ENCODE measurements around the gene FRMD5.
"Not testable (repeated sequence)": the region's sequence is repeated elsewhere in the genome, so short reads cannot be mapped to it uniquely, and the experiment has no call there.

Gene FRMD5

GRCh38 chr15:44195151-44195740 is at the start of gene FRMD5:
FRMD5 (minus strand) TSS chr15:44195271.
- DNase-seq, result peak; percentile 97

- no peak for DNase-seq
These were observed 48.8 kb upstream of the FRMD5 start for GRCh38 chr15:44243829-44244228.

- no peak for DNase-seq
These were observed 48.1 kb upstream of the FRMD5 start for GRCh38 chr15:44243141-44243540.

GRCh38 chr15:44231842-44232241 is 36.8 kb upstream of the FRMD5 start:
- DNase-seq, result no peak

- not testable (repeated sequence) for DNase-seq
These were observed 34.2 kb upstream of the FRMD5 start for GRCh38 chr15:44229301-44229700.

GRCh38 chr15:44227584-44227983 is 32.5 kb upstream of the FRMD5 start:
- no peak for DNase-seq

GRCh38 chr15:44227001-44227400 is 31.9 kb upstream of the FRMD5 start:
- DNase-seq, result not testable (repeated sequence)

- no peak for DNase-seq
These were observed 27.4 kb upstream of the FRMD5 start for GRCh38 chr15:44222478-44222877.

GRCh38 chr15:44219073-44219472 is 24.0 kb upstream of the FRMD5 start:
- no peak for DNase-seq

GRCh38 chr15:44216958-44217357 is 21.9 kb upstream of the FRMD5 start:
- no peak for DNase-seq

- DNase-seq, result no peak
These were observed 20.5 kb upstream of the FRMD5 start for GRCh38 chr15:44215594-44215993.

- no peak for DNase-seq
These were observed 13.9 kb upstream of the FRMD5 start for GRCh38 chr15:44208956-44209355.

- DNase-seq, result no peak
These were observed 12.6 kb upstream of the FRMD5 start for GRCh38 chr15:44207643-44208042.

GRCh38 chr15:44199393-44199792 is 4.3 kb upstream of the FRMD5 start:
- no peak for DNase-seq

- DNase-seq, result peak; percentile 43
These were observed 534 bp downstream of the FRMD5 start for GRCh38 chr15:44194323-44195150.

- peak; percentile 49 for DNase-seq
These were observed 1.3 kb downstream of the FRMD5 start for GRCh38 chr15:44193651-44194322.

GRCh38 chr15:44188795-44189194 is 6.3 kb downstream of the FRMD5 start:
- DNase-seq, result no peak

GRCh38 chr15:44186705-44187104 is 8.4 kb downstream of the FRMD5 start:
- DNase-seq, result no peak

GRCh38 chr15:44183363-44183762 is 11.7 kb downstream of the FRMD5 start:
- no peak for DNase-seq

GRCh38 chr15:44181410-44181809 is 13.7 kb downstream of the FRMD5 start:
- DNase-seq, result no peak

- DNase-seq, result no peak
These were observed 17.9 kb downstream of the FRMD5 start for GRCh38 chr15:44177139-44177538.

GRCh38 chr15:44173813-44174212 is 21.3 kb downstream of the FRMD5 start:
- DNase-seq, result no peak

GRCh38 chr15:44163370-44163769 is 31.7 kb downstream of the FRMD5 start:
- DNase-seq, result no peak

GRCh38 chr15:44160796-44161195 is 34.3 kb downstream of the FRMD5 start:
- DNase-seq, result no peak

Data from NCI-H345 (cell line).